EL (cell line): Measurements from ENCODE around the gene YWHAH.
A peak's percentile ranks its signal among the peaks of the same experiment; 100 is the strongest.

Source experiments
- DNase-seq: peaks from one replicate; pipeline ENCODE4 v3.0.0-alpha.2; 2016

Gene YWHAH

GRCh38 chr22:31923747-31924146, 20.6 kb upstream of the YWHAH start:
- DNase-seq: no peak

GRCh38 chr22:31925056-31925455, 19.3 kb upstream of the YWHAH start:
- DNase-seq: no peak

GRCh38 chr22:31926024-31926423, 18.3 kb upstream of the YWHAH start:
- DNase-seq: no peak

- no peak for DNase-seq
Measured at GRCh38 chr22:31926969-31927368, 17.4 kb upstream of the YWHAH start.

- DNase-seq: no peak
Measured at GRCh38 chr22:31927562-31927961, 16.8 kb upstream of the YWHAH start.

- no peak for DNase-seq
Measured at GRCh38 chr22:31929167-31929930, 15.0 kb upstream of the YWHAH start.

- no peak for DNase-seq
Measured at GRCh38 chr22:31932863-31933262, 11.5 kb upstream of the YWHAH start.

- no peak for DNase-seq
Measured at GRCh38 chr22:31933406-31933805, 10.9 kb upstream of the YWHAH start.

GRCh38 chr22:31933816-31934482, 10.4 kb upstream of the YWHAH start:
- no peak for DNase-seq

GRCh38 chr22:31935961-31936635, 8.2 kb upstream of the YWHAH start:
- no peak for DNase-seq

- no peak for DNase-seq
Measured at GRCh38 chr22:31937341-31937740, 7.0 kb upstream of the YWHAH start.

GRCh38 chr22:31938296-31938695, 6.0 kb upstream of the YWHAH start:
- DNase-seq: no peak

- no peak for DNase-seq
Measured at GRCh38 chr22:31940506-31940905, 3.8 kb upstream of the YWHAH start.

GRCh38 chr22:31942091-31942490, 2.2 kb upstream of the YWHAH start:
- no peak for DNase-seq

GRCh38 chr22:31943206-31943977, 943 bp upstream of the YWHAH start:
- no peak for DNase-seq

- DNase-seq: peak; percentile 22
Measured at GRCh38 chr22:31944700-31945442, 536 bp downstream of the YWHAH start.

GRCh38 chr22:31945443-31945855, 1.1 kb downstream of the YWHAH start:
- DNase-seq: no peak

GRCh38 chr22:31945971-31946680, 1.8 kb downstream of the YWHAH start:
- no peak for DNase-seq

GRCh38 chr22:31947296-31947695, 3.0 kb downstream of the YWHAH start:
- no peak for DNase-seq

- DNase-seq: no peak
Measured at GRCh38 chr22:31948002-31948401, 3.7 kb downstream of the YWHAH start.

- DNase-seq: no peak
Measured at GRCh38 chr22:31950226-31950625, 5.9 kb downstream of the YWHAH start.
